Neural progenitor cell (in vitro differentiated cells): ENCODE measurements around the gene GLRA1.

Source experiments
- EZH2 ChIP-seq: fragments of 200-600 bp; sonication (generic); IDR thresholded peaks from 2 replicates; pipeline ENCODE4 v1.6.1; 2017; ENCODE audit warnings: antibody characterized with exemption, mild to moderate bottlenecking, moderate library complexity
- EZH2phosphoT487 ChIP-seq: fragments of 200-600 bp; sonication (generic); IDR thresholded peaks from 2 replicates; pipeline ENCODE4 v1.6.1; 2017; ENCODE audit warnings: antibody characterized with exemption
- TF ChIP-seq, protein P1 (sequence below): fragments of 200-600 bp; sonication (generic); IDR thresholded peaks from 2 replicates; pipeline ENCODE4 v1.5.1; 2017; ENCODE audit warnings: antibody characterized with exemption, mild to moderate bottlenecking

DNA sequence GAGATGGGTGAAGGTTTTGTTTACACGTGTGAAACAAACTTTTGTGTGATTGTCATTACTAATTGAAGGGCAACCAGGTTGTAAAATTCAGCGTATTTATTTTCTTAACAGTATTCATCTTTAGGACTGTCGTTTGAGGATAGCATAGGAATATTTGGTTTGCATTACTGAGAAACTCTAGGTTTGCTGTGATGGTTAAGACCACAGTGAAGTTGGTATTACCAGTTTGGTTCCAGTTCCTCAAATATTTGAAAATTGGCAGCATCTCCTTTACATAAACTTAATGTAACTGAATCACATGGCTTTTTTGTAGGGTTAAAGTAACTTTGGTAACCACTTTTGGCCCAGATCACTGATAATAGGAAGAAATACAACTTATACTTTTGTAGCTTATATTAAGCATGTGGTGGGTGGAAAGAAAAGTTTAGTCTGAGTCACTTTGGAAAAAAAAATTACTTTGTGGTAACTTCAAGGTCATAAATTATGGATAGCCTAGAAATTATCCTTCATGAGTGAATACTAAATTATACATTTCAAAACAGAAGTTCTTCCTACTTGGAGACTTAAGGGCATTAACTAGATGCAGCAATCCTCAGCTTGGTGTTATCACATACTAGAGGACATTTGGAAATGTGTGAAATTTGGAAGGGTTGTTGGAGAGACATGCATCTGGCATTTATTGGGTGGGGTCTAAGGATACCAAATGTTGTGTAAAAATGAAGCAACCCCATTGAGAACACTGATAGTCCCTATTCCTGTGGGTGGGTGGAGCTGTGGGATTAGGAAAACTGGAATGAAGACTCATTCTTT lies 119.0 kb downstream of the GLRA1 start:
- TF ChIP-seq, protein P1, sequence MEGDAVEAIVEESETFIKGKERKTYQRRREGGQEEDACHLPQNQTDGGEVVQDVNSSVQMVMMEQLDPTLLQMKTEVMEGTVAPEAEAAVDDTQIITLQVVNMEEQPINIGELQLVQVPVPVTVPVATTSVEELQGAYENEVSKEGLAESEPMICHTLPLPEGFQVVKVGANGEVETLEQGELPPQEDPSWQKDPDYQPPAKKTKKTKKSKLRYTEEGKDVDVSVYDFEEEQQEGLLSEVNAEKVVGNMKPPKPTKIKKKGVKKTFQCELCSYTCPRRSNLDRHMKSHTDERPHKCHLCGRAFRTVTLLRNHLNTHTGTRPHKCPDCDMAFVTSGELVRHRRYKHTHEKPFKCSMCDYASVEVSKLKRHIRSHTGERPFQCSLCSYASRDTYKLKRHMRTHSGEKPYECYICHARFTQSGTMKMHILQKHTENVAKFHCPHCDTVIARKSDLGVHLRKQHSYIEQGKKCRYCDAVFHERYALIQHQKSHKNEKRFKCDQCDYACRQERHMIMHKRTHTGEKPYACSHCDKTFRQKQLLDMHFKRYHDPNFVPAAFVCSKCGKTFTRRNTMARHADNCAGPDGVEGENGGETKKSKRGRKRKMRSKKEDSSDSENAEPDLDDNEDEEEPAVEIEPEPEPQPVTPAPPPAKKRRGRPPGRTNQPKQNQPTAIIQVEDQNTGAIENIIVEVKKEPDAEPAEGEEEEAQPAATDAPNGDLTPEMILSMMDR = no peak
- TF ChIP-seq EZH2 (no peak), EZH2phosphoT487 (no peak)
